OCI-LY1 (cell line): ENCODE data around the gene RASGRF1.

Experiments used
- EZH2 ChIP-seq: fragments of 200-600 bp; sonication (generic), shearing (Covaris generic); IDR thresholded peaks from 2 replicates; pipeline ENCODE4 v1.8.0; 2017; ENCODE audit warnings: borderline replicate concordance, mixed run types, mild to moderate bottlenecking, antibody characterized with exemption, low read length, moderate library complexity, mixed read lengths
- TF ChIP-seq, protein P1 (sequence below): fragments of 200-600 bp; sonication (generic), shearing (Covaris generic); IDR thresholded peaks from 2 replicates; pipeline ENCODE4 v1.5.1; 2017; ENCODE audit warnings: mild to moderate bottlenecking, antibody characterized with exemption, low read length, moderate library complexity, mixed read lengths

DNA sequence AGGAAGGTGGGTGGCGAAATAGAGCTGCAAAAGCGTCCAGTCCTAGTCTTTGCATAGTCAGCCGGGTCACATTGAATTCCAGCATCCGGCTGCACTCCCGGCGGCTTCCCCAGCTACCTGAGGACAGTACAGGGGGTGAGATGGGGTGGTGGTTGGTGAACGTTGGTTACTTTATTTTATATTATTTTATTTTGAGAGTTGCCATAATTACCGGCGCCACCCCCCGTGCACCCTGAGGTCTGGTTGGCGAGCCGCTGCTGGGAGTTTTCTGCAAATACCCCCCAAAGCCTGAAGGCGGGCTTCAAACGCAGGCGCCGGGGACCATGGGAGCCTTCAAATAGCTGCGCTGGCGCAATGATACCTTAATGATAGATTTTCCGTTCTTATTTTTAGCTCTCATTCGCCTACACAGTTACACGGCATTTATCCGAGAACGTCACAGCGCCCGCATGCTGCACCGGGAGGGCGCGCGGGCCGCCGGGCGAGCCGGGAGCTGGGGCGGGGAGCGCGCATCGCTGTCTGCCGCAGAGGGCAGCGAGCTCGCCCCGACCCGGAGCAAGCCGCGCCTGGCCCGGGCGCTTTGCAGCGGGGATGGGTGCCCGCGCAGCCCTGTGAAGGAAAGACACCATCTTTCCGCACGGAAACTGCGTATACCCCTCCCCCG lies 756 bp upstream of the RASGRF1 start:
- TF ChIP-seq, protein P1, sequence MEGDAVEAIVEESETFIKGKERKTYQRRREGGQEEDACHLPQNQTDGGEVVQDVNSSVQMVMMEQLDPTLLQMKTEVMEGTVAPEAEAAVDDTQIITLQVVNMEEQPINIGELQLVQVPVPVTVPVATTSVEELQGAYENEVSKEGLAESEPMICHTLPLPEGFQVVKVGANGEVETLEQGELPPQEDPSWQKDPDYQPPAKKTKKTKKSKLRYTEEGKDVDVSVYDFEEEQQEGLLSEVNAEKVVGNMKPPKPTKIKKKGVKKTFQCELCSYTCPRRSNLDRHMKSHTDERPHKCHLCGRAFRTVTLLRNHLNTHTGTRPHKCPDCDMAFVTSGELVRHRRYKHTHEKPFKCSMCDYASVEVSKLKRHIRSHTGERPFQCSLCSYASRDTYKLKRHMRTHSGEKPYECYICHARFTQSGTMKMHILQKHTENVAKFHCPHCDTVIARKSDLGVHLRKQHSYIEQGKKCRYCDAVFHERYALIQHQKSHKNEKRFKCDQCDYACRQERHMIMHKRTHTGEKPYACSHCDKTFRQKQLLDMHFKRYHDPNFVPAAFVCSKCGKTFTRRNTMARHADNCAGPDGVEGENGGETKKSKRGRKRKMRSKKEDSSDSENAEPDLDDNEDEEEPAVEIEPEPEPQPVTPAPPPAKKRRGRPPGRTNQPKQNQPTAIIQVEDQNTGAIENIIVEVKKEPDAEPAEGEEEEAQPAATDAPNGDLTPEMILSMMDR, result no peak
- no peak for TF ChIP-seq EZH2
